K562 (cell line): ENCODE results near the gene RAB2B. TPM values are rescaled to one million over a fixed set of nuclear protein-coding genes. Genes with fewer than 3 reads are reported as not detected.
A peak's percentile ranks its signal among the peaks of the same experiment; 100 is the strongest.

ENCODE experiments used
- ATF1 ChIP-seq, 2 experiments: fragments of 450-650 bp in 1 of 2; IDR thresholded peaks; 2 replicates each; pipeline ENCODE4 v1.6.1; 2016; ENCODE audit warnings: missing compliant biosample characterization in 1 of 2, missing genetic modification characterization in 1 of 2
- FOXP1 ChIP-seq: sonication (generic); formaldehyde crosslinking; IDR thresholded peaks from 2 replicates; pipeline ENCODE4 v1.8.0; 2022; ENCODE audit warnings: mild to moderate bottlenecking, missing genetic modification reagents
- MTA1 ChIP-seq: fragments of 450-650 bp; IDR thresholded peaks from 2 replicates; pipeline ENCODE4 v1.6.1; 2017; ENCODE audit warnings: borderline replicate concordance
- MTA3 ChIP-seq: fragments of 450-650 bp; formaldehyde crosslinking; IDR thresholded peaks from 2 replicates; pipeline ENCODE4 v1.6.1; 2017; ENCODE audit warnings: mild to moderate bottlenecking, borderline replicate concordance
- NFIX ChIP-seq: fragments of 250-450 bp; sonication (Bioruptor Pico); IDR thresholded peaks from 2 replicates; pipeline ENCODE4 v1.4.0; 2020; ENCODE audit warnings: low read depth, mild to moderate bottlenecking, moderate library complexity
- SIX5 ChIP-seq, 2 experiments: IDR thresholded peaks; 2 replicates each; pipeline ENCODE4 v1.6.1; 2011; ENCODE audit warnings: low read length in 2 of 2, borderline replicate concordance in 1 of 2, low read depth in 1 of 2, mild to moderate bottlenecking in 1 of 2, moderate library complexity in 1 of 2; ENCODE audit not compliant: insufficient read depth in 1 of 2
- SMAD4 ChIP-seq: fragments of 250-450 bp; sonication (Bioruptor Pico); conservative IDR thresholded peaks from 2 replicates; pipeline ENCODE4 v1.8.0; 2021; ENCODE audit warnings: inconsistent platforms, mild to moderate bottlenecking, moderate library complexity
- ZBTB17 ChIP-seq: fragments of 450-650 bp; formaldehyde crosslinking; IDR thresholded peaks from 2 replicates; pipeline ENCODE4 v1.4.0; 2020; ENCODE audit warnings: mild to moderate bottlenecking
- ZNF12 ChIP-seq: sonication (generic); formaldehyde crosslinking; IDR thresholded peaks from 2 replicates; pipeline ENCODE4 v1.4.0; 2020; ENCODE audit warnings: mild to moderate bottlenecking, missing genetic modification reagents
- ZNF175 ChIP-seq: fragments of 200-800 bp; sonication (Bioruptor generic); IDR thresholded peaks from 2 replicates; pipeline ENCODE4 v1.6.1; 2016; ENCODE audit warnings: low read depth, mild to moderate bottlenecking, missing genetic modification characterization, missing compliant biosample characterization
- ZNF24 ChIP-seq: fragments of 450-650 bp; IDR thresholded peaks from 2 replicates; pipeline ENCODE4 v1.6.1; 2016
- polyA plus RNA-seq, 8 experiments: library from polyadenylated mRNA; depleted of rRNA in 4 of 8; stranded (reverse) in 5 of 8; unstranded in 3 of 8; fragments of >200 nt; fragmentation: Nextera tagmentation in 2 of 8; fragmentation: Illumina TruSeq in 1 of 8; extraction: Ambion mirVana in 2 of 8; extraction: Trizol in 1 of 8; gene quantifications; 2 replicates each; pipeline versions ENCODE4 v1.2.1 to v1.2.3, GENCODE V29; 2011 to 2014; ENCODE audit warnings: inconsistent platforms in 1 of 8, missing spikeins in 1 of 8
- total RNA-seq, 7 experiments: library from RNA; depleted of rRNA in 6 of 7; stranded (reverse); fragments of >200 nt in 6 of 7; fragmentation: Illumina TruSeq in 2 of 7; extraction: Trizol in 2 of 7; gene quantifications; 2 replicates each; pipeline versions ENCODE4 v1.2.1 to v1.2.3, GENCODE V29; 2011 to 2021; ENCODE audit warnings: low replicate concordance in 1 of 7
- TF ChIP-seq, protein P1 (sequence below), 2 experiments: fragments of 450-650 bp in 1 of 2; sonication (generic) in 1 of 2; formaldehyde crosslinking in 1 of 2; IDR thresholded peaks; 2 replicates each; pipeline versions ENCODE4 v1.7.1 to v1.9.0; 2016 to 2022; ENCODE audit warnings: inconsistent platforms in 1 of 2, mild to moderate bottlenecking in 1 of 2, missing genetic modification reagents in 1 of 2
- TF ChIP-seq, protein P2 (sequence below): sonication (generic); formaldehyde crosslinking; IDR thresholded peaks from 2 replicates; pipeline ENCODE4 v1.8.0; 2022; ENCODE audit warnings: mild to moderate bottlenecking, low read depth, missing genetic modification reagents

The RAB2B gene
- total and polyA plus RNA-seq, 9 of the 15 experiments (the other 6 are each of a cell fraction or from before 2014, with no cell fraction given) = 4.6 to 19.8 (median 9.8) TPM

DNA sequence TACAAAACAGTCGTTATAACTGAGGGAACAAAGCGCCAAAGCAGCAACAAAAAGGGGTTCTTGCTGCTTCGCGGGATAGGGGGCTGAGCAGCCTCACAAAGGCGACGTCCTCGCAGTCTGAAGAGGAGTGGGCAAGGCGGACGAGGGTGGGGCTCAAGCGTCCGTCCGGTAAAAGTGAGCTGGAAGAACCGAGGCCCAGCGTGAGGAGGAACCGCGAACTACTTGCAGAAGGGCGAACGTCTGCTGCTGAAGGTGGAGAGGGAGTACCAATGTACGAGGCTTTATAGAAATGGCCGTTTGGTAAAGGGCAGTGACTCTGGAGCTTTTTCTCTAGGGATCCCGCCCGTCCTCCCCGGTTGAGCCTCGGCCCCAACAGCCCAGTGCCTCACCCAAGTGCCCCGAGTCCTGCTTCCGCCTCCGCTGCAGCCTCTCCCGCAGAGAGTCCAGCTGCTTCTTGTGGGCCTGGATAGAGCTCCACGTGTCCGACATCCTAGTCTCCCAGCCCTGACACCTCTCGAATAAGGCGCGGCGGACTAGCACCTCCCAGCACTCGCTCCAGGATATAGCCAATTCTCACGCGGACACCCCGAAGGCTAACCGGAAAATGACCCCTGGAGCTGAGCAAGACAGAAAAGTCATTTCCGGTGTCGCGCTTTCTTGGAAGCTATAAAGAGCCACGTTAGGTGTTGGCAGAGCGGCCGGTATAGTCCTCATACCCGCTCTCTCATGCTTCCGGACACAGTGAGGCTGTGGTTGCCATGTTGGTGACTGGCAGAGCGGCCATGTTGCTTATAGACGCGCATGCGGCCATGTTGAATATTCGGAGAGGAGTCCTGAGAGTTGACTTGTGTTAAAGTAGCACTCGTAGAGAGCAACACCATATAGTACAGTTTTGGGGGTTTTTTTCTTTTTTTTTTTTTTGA lies 34.2 kb upstream of the RAB2B start, which contains the start of gene METTL3 (continued):
- TF ChIP-seq SIX5 (IDR thresholded peaks at IDR 0.05; ENCODE audit: borderline replicate concordance in 1 of 2, insufficient read depth in 1 of 2, low read depth in 1 of 2, low read length in 2 of 2) (peak; percentile 78 to 83; a peak in 3 of 4 replicates), FOXP1 (0 out of 2 replicates have a peak, but pooled peaks have one; percentile 73), ZNF24 (no peak), ZNF12 (CRISPR knock-in tag) (peak; percentile 90), NFIX (no peak), ZNF175 (CRISPR knock-in tag) (peak; percentile 88), ATF1 (CRISPR knock-in tag; IDR thresholded peaks at IDR 0.05) (no peak), ATF1 (tag; IDR thresholded peaks at IDR 0.05) (peak; percentile 92), SMAD4 (peak; percentile 48; the same call in 1 of the 2 replicates), MTA3 (no peak; the same call in 1 of the 2 replicates), MTA1 (peak; percentile 93), ZBTB17 (CRISPR knock-in tag) (0 out of 2 replicates have a peak, but pooled peaks have one; percentile 20)
- TF ChIP-seq, protein P1, sequence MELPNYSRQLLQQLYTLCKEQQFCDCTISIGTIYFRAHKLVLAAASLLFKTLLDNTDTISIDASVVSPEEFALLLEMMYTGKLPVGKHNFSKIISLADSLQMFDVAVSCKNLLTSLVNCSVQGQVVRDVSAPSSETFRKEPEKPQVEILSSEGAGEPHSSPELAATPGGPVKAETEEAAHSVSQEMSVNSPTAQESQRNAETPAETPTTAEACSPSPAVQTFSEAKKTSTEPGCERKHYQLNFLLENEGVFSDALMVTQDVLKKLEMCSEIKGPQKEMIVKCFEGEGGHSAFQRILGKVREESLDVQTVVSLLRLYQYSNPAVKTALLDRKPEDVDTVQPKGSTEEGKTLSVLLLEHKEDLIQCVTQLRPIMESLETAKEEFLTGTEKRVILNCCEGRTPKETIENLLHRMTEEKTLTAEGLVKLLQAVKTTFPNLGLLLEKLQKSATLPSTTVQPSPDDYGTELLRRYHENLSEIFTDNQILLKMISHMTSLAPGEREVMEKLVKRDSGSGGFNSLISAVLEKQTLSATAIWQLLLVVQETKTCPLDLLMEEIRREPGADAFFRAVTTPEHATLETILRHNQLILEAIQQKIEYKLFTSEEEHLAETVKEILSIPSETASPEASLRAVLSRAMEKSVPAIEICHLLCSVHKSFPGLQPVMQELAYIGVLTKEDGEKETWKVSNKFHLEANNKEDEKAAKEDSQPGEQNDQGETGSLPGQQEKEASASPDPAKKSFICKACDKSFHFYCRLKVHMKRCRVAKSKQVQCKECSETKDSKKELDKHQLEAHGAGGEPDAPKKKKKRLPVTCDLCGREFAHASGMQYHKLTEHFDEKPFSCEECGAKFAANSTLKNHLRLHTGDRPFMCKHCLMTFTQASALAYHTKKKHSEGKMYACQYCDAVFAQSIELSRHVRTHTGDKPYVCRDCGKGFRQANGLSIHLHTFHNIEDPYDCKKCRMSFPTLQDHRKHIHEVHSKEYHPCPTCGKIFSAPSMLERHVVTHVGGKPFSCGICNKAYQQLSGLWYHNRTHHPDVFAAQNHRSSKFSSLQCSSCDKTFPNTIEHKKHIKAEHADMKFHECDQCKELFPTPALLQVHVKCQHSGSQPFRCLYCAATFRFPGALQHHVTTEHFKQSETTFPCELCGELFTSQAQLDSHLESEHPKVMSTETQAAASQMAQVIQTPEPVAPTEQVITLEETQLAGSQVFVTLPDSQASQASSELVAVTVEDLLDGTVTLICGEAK (IDR thresholded peaks at IDR 0.05) = peak; percentile 98
- TF ChIP-seq, protein P1 (CRISPR knock-in tag; IDR thresholded peaks at IDR 0.05) = no peak
- TF ChIP-seq, protein P2, sequence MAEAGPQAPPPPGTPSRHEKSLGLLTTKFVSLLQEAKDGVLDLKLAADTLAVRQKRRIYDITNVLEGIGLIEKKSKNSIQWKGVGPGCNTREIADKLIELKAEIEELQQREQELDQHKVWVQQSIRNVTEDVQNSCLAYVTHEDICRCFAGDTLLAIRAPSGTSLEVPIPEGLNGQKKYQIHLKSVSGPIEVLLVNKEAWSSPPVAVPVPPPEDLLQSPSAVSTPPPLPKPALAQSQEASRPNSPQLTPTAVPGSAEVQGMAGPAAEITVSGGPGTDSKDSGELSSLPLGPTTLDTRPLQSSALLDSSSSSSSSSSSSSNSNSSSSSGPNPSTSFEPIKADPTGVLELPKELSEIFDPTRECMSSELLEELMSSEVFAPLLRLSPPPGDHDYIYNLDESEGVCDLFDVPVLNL (CRISPR knock-in tag) = peak; percentile 82; the same call in 1 of the 2 replicates
